Liver (tissue), 9 donors: ENCODE measurements around the gene TMEM51. TPM values are rescaled to one million over a fixed set of nuclear protein-coding genes. Genes with fewer than 3 reads are reported as not detected.

Source experiments
- DNase-seq: peaks from one replicate; pipeline ENCODE4 v3.0.0-alpha.2; 2017; ENCODE audit warnings: low spot score
- H3K27ac ChIP-seq, 2 donors: one replicate each; pipeline ENCODE4 v1.7.0; 2013; ENCODE audit warnings: inconsistent platforms in 2 of 2, low read length in 2 of 2, control low read depth in 1 of 2, low read depth in 1 of 2, mild to moderate bottlenecking in 1 of 2
- H3K27me3 ChIP-seq, 4 donors: one replicate each; pipeline versions ENCODE4 v1.6.1 to v1.7.0; 2013; ENCODE audit warnings: low read length in 3 of 4, inconsistent platforms in 1 of 4, mild to moderate bottlenecking in 1 of 4, moderate library complexity in 1 of 4; ENCODE audit not compliant: control insufficient read depth in 4 of 4, insufficient read depth in 4 of 4
- H3K36me3 ChIP-seq, 4 donors: one replicate each; pipeline versions ENCODE4 v1.6.1 to v1.7.0; 2013; ENCODE audit warnings: low read length in 3 of 4, mild to moderate bottlenecking in 3 of 4, low read depth in 1 of 4, moderate library complexity in 1 of 4; ENCODE audit not compliant: control insufficient read depth in 4 of 4, insufficient read depth in 3 of 4
- H3K4me1 ChIP-seq, 4 donors: one replicate each; pipeline versions ENCODE4 v1.6.1 to v1.7.0; 2013; ENCODE audit warnings: low read length in 3 of 4, mild to moderate bottlenecking in 3 of 4, moderate library complexity in 1 of 4; ENCODE audit not compliant: control insufficient read depth in 4 of 4, insufficient read depth in 4 of 4
- H3K4me3 ChIP-seq, 3 donors: one replicate each; pipeline versions ENCODE4 v1.6.1 to v1.7.0; 2013; ENCODE audit warnings: low read length in 3 of 3, control low read depth in 1 of 3, low read depth in 1 of 3, mild to moderate bottlenecking in 1 of 3
- H3K9ac ChIP-seq, 2 donors: one replicate each; pipeline ENCODE4 v1.7.0; 2013; ENCODE audit warnings: low read length in 2 of 2, mild to moderate bottlenecking in 2 of 2, moderate library complexity in 2 of 2, control low read depth in 1 of 2, low read depth in 1 of 2
- H3K9me3 ChIP-seq, 4 donors: one replicate each; pipeline versions ENCODE4 v1.6.1 to v1.7.0; 2013; ENCODE audit warnings: low read length in 3 of 4; ENCODE audit not compliant: control insufficient read depth in 4 of 4
- EGR1 ChIP-seq, 2 donors: IDR thresholded peaks; 2 replicates each; pipeline ENCODE4 v1.6.1; 2016 to 2018; ENCODE audit warnings: antibody characterized with exemption in 2 of 2, low read depth in 2 of 2
- FOXA1 ChIP-seq: IDR thresholded peaks from 2 replicates; pipeline ENCODE4 v1.6.1; 2016; ENCODE audit warnings: antibody characterized with exemption
- FOXA2 ChIP-seq: IDR thresholded peaks from 2 replicates; pipeline ENCODE4 v1.6.1; 2016; ENCODE audit warnings: antibody characterized with exemption
- GABPA ChIP-seq, 2 donors: IDR thresholded peaks in 1 of 2; conservative IDR thresholded peaks in 1 of 2; 2 replicates each; pipeline ENCODE4 v1.6.1; 2016; ENCODE audit warnings: antibody characterized with exemption in 2 of 2, mild to moderate bottlenecking in 1 of 2, moderate library complexity in 1 of 2
- JUND ChIP-seq, 2 donors: IDR thresholded peaks; 2 replicates each; pipeline ENCODE4 v1.6.1; 2016; ENCODE audit warnings: antibody characterized with exemption in 2 of 2
- SP1 ChIP-seq: IDR thresholded peaks from 2 replicates; pipeline ENCODE4 v1.6.1; 2018; ENCODE audit warnings: antibody characterized with exemption, mild to moderate bottlenecking
- TAF1 ChIP-seq: conservative IDR thresholded peaks from 2 replicates; pipeline ENCODE4 v1.6.1; 2016; ENCODE audit warnings: antibody characterized with exemption, mild to moderate bottlenecking
- WGBS: extraction: QIAGEN DNeasy Blood & Tissue Kit; methylation state at CpG from one replicate; pipeline ENCODE4 v1.1.7; 2013; 5-methylcytosine and 5-hydroxymethylcytosine counted together
- polyA plus RNA-seq, 2 donors: library from polyadenylated mRNA; stranded (reverse) in 1 of 2; unstranded in 1 of 2; fragments of 200-250 nt in 1 of 2; fragments of >200 nt in 1 of 2; fragmentation: Nextera tagmentation in 1 of 2; extraction: Ambion mirVana in 1 of 2; gene quantifications; one replicate each; pipeline versions ENCODE4 v1.2.1 to v1.2.3, GENCODE V29; 2013 to 2015
- total RNA-seq, 2 donors: library from RNA; depleted of rRNA; stranded (reverse); fragments of >200 nt; gene quantifications; one replicate each; pipeline ENCODE4 v1.2.3, GENCODE V29; 2014
- TF ChIP-seq, protein P1 (sequence below): fragments of 150-350 bp; IDR thresholded peaks from 2 replicates; pipeline ENCODE4 v1.5.1; 2017; ENCODE audit warnings: improper control_type of control experiment, low read depth, low read length; ENCODE audit not compliant: missing input control
- TF ChIP-seq, protein P2 (sequence below): IDR thresholded peaks from 2 replicates; pipeline ENCODE4 v1.6.1; 2016; ENCODE audit warnings: antibody characterized with exemption
- TF ChIP-seq, protein P3 (sequence below): IDR thresholded peaks from 2 replicates; pipeline ENCODE4 v1.6.1; 2016; ENCODE audit warnings: antibody characterized with exemption, mild to moderate bottlenecking
- TF ChIP-seq, protein P4 (sequence below): IDR thresholded peaks from 2 replicates; pipeline ENCODE4 v1.6.1; 2016; ENCODE audit warnings: antibody characterized with exemption
- donor health status: healthy.
- donor health status: healthy.
- donor health status: healthy.
- donor health status: healthy.
- donor health status: healthy.

TMEM51 gene
- total and polyA plus RNA-seq, 4 donors: 1.3 to 2.7 (median 1.9) TPM

DNA sequence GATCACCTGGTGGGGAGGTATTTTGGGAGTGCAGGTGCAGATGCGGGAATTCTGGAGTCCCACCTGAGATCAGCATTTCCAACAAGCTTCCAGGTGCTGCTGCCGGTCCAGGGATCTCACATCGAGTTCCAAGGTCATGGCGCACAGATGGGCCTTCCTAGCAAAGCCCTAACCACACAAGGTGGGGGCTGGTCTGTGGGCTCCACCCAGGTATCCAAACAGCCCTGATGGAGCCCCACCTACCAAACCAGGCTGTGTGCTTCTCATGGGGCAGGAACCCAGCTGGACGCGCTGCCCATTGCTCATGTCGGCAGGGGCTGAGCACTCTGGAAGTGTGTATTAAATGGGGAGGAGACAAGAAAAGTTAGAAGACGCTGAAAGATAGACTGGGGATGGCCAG is 35.0 kb upstream of the TMEM51 start:
- DNase-seq: no peak
- Histone ChIP-seq H3K4me1 (no peaks in the 10 kb centered on the region), H3K27me3 (peaks cover 0 to 5% (median 0%) of the 10 kb centered on the region in 4 donors), H3K27ac (no peak overlapping the region), H3K4me3 (no peak overlapping the region), H3K9ac (no peak overlapping the region), H3K9me3 (no peaks in the 10 kb centered on the region), H3K36me3 (no peaks in the 10 kb centered on the region)
- TF ChIP-seq FOXA2 (no peak), GABPA (IDR thresholded peaks at IDR 0.05 in 1 of 2, conservative IDR thresholded peaks at IDR 0.05 in 1 of 2) (no peak), SP1 (no peak), JUND (IDR thresholded peaks at IDR 0.05) (no peak), FOXA1 (no peak), TAF1 (no peak), EGR1 (IDR thresholded peaks at IDR 0.05; ENCODE audit: low read depth in 2 of 2) (no peak)
- TF ChIP-seq, protein P1, sequence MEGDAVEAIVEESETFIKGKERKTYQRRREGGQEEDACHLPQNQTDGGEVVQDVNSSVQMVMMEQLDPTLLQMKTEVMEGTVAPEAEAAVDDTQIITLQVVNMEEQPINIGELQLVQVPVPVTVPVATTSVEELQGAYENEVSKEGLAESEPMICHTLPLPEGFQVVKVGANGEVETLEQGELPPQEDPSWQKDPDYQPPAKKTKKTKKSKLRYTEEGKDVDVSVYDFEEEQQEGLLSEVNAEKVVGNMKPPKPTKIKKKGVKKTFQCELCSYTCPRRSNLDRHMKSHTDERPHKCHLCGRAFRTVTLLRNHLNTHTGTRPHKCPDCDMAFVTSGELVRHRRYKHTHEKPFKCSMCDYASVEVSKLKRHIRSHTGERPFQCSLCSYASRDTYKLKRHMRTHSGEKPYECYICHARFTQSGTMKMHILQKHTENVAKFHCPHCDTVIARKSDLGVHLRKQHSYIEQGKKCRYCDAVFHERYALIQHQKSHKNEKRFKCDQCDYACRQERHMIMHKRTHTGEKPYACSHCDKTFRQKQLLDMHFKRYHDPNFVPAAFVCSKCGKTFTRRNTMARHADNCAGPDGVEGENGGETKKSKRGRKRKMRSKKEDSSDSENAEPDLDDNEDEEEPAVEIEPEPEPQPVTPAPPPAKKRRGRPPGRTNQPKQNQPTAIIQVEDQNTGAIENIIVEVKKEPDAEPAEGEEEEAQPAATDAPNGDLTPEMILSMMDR: no peak
- TF ChIP-seq, protein P2, sequence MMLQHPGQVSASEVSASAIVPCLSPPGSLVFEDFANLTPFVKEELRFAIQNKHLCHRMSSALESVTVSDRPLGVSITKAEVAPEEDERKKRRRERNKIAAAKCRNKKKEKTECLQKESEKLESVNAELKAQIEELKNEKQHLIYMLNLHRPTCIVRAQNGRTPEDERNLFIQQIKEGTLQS: no peak
- WGBS: 79% methylated on average over 8 of the region's 8 CpGs

DNA sequence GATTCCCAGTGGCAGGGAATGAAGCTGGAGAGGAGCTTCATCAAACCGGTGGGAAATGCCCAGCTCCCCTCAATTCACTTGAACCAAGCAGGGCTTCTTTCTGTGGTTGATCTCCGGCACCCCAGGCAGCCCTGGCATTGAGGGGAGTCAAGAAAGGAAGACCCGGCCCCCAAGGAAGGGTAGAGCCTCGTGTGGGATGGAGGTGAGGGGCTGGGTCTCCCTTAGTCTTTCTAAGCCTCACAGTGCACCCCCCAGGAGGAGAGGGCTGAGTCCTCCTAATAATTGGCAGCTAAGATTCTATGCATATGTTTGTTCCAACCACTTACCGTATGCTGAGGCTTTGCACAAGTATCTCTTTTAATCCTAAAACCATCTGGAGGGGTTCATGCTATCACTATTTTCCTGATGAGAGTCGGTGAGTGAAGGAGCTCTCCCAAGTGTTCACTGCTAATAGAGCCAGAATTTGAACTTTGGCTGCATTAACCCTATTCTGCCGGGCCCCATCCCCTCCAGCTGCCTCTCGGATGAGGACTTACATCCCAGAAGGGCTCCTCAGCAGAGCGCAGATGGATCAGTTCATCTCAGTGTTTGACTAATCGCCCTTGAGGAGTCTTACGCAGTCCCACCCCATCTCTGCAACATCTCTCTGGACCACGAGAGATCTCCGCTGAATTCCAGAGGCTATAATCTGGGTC is 33.1 kb upstream of the TMEM51 start:
- Histone ChIP-seq H3K4me3 (no peak overlapping the region), H3K9me3 (no peaks in the 10 kb centered on the region), H3K27ac (no peak overlapping the region), H3K36me3 (no peaks in the 10 kb centered on the region), H3K27me3 (peaks cover 0 to 5% (median 0%) of the 10 kb centered on the region in 4 donors), H3K4me1 (no peaks in the 10 kb centered on the region), H3K9ac (no peak overlapping the region)
- DNase-seq: no peak
- WGBS: 80% methylated on average over 13 of the region's 13 CpGs
- TF ChIP-seq, protein P3, sequence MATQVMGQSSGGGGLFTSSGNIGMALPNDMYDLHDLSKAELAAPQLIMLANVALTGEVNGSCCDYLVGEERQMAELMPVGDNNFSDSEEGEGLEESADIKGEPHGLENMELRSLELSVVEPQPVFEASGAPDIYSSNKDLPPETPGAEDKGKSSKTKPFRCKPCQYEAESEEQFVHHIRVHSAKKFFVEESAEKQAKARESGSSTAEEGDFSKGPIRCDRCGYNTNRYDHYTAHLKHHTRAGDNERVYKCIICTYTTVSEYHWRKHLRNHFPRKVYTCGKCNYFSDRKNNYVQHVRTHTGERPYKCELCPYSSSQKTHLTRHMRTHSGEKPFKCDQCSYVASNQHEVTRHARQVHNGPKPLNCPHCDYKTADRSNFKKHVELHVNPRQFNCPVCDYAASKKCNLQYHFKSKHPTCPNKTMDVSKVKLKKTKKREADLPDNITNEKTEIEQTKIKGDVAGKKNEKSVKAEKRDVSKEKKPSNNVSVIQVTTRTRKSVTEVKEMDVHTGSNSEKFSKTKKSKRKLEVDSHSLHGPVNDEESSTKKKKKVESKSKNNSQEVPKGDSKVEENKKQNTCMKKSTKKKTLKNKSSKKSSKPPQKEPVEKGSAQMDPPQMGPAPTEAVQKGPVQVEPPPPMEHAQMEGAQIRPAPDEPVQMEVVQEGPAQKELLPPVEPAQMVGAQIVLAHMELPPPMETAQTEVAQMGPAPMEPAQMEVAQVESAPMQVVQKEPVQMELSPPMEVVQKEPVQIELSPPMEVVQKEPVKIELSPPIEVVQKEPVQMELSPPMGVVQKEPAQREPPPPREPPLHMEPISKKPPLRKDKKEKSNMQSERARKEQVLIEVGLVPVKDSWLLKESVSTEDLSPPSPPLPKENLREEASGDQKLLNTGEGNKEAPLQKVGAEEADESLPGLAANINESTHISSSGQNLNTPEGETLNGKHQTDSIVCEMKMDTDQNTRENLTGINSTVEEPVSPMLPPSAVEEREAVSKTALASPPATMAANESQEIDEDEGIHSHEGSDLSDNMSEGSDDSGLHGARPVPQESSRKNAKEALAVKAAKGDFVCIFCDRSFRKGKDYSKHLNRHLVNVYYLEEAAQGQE: no peak
- TF ChIP-seq, protein P4, sequence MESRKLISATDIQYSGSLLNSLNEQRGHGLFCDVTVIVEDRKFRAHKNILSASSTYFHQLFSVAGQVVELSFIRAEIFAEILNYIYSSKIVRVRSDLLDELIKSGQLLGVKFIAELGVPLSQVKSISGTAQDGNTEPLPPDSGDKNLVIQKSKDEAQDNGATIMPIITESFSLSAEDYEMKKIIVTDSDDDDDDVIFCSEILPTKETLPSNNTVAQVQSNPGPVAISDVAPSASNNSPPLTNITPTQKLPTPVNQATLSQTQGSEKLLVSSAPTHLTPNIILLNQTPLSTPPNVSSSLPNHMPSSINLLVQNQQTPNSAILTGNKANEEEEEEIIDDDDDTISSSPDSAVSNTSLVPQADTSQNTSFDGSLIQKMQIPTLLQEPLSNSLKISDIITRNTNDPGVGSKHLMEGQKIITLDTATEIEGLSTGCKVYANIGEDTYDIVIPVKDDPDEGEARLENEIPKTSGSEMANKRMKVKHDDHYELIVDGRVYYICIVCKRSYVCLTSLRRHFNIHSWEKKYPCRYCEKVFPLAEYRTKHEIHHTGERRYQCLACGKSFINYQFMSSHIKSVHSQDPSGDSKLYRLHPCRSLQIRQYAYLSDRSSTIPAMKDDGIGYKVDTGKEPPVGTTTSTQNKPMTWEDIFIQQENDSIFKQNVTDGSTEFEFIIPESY: no peak
